Measurements from ENCODE around the gene EIF4E2.

Gene EIF4E2

DNA sequence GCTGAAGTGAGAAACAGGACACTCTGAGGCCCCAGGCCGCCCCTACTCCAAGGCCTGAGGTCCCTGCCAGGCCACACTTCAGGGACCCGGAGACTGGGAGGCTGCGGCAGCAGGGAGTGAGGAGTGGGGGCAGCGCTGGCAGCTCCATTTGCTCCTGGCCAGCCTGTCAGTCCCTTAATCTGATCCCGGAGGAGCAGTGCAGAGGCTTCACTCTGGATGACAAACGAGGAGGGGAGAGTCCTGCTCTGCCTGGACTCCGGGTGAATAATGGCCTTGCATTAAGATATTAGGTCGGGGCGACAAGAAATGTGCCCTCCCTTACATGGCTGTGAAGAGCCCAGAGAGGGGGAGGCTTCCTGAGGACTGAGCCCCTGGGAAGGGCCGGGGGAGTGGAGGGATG is 44.6 kb upstream of the EIF4E2 start:
- no peak overlapping the region for H3K27ac ChIP-seq (replicated peaks; ENCODE audit: low read length)
- no peak overlapping the region for H4K8ac ChIP-seq (ENCODE audit: low read depth, low read length)
- H2BK15ac ChIP-seq (ENCODE audit: low read length) = peak overlapping the region; percentile 21
- peak overlapping the region; percentile 84 for H3K18ac ChIP-seq (ENCODE audit: low read length)
- peak overlapping the region; percentile 48 for H2AK5ac ChIP-seq (ENCODE audit: low read depth, low read length)
- H3K4me2 ChIP-seq (ENCODE audit: insufficient read depth, low read length, poor library complexity, severe bottlenecking) = peak overlapping the region; percentile 19
- H4K91ac ChIP-seq (ENCODE audit: low read depth, low read length, poor library complexity) = no peak overlapping the region
- no peak overlapping the region for H2BK120ac ChIP-seq (ENCODE audit: low read depth, low read length)
- H3K23ac ChIP-seq (ENCODE audit: low read depth, low read length, poor library complexity) = no peak overlapping the region
- H3K4me3 ChIP-seq (ENCODE audit: low read length in 2 of 2) = no peak overlapping the region
- no peak overlapping the region for H3K14ac ChIP-seq (ENCODE audit: low read length)
- peak overlapping the region; percentile 42 for H2BK5ac ChIP-seq (ENCODE audit: low read length)
- H3K9me3 ChIP-seq (replicated peaks in 1 of 2; ENCODE audit: control insufficient read depth in 2 of 2, insufficient read depth in 1 of 2, low read depth in 1 of 2, low read length in 2 of 2) = peaks cover 0 to 3% of the 10 kb centered on the region in 2 donors
- peaks cover 21 to 22% of the 10 kb centered on the region in 2 donors for H3K4me1 ChIP-seq (ENCODE audit: control insufficient read depth in 2 of 2, insufficient read depth in 1 of 2, low read depth in 1 of 2, low read length in 2 of 2)
- H2BK12ac ChIP-seq (ENCODE audit: low read length) = no peak overlapping the region
- DNase-seq (ENCODE audit: low spot score) = no peak
- peak overlapping the region; percentile 83 for H2AFZ ChIP-seq (ENCODE audit: low read length)
- peak overlapping the region; percentile 35 for H3K9ac ChIP-seq (ENCODE audit: low read depth, low read length, poor library complexity)
- H3K4ac ChIP-seq (ENCODE audit: low read length) = no peak overlapping the region
- peaks cover 11 to 78% (median 28%) of the 10 kb centered on the region in 3 experiments for H3K27me3 ChIP-seq (ENCODE audit: control insufficient read depth in 3 of 3, insufficient read depth in 3 of 3, low read depth in 1 of 3, low read length in 3 of 3)
- H3K36me3 ChIP-seq (replicated peaks in 1 of 2; ENCODE audit: control insufficient read depth in 2 of 2, insufficient read depth in 2 of 2, low read length in 2 of 2) = no peaks in the 10 kb centered on the region
- no peaks in the 10 kb centered on the region for H3K79me1 ChIP-seq (ENCODE audit: low read depth, low read length)
- WGBS, 2 donors (ENCODE audit: extremely low coverage in 2 of 2, insufficient read length in 2 of 2, insufficient replicate concordance in 1 of 2) = no CpG with 5 or more reads among the region's 10 CpGs

DNA sequence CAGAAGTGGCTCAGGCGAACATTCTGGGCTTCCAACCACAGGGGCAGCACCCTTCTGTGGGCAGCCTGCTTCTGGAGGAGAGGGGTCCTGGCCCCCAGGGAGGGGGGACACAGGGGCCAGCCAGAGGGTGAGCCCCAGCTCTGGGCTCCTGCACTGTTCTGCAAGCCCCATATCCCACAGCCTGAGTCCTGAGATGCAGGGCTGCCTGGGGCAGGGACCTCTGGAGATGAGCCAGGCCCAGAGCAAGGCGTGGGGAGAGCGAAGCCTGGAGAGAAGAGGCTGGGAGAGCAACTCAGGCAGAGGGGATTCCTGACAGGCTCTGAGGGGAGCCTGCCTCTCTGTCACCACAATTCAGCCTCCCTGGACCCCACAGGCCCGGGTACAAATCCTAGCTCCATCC is 43.8 kb upstream of the EIF4E2 start:
- peak overlapping the region; percentile 48 for H2BK120ac ChIP-seq (ENCODE audit: low read depth, low read length)
- H4K91ac ChIP-seq (ENCODE audit: low read depth, low read length, poor library complexity) = no peak overlapping the region
- H2AK5ac ChIP-seq (ENCODE audit: low read depth, low read length) = peak overlapping the region; percentile 85
- H3K23ac ChIP-seq (ENCODE audit: low read depth, low read length, poor library complexity) = no peak overlapping the region
- peak overlapping the region; percentile 40 for H3K14ac ChIP-seq (ENCODE audit: low read length)
- H2BK5ac ChIP-seq (ENCODE audit: low read length) = peak overlapping the region; percentile 42
- peak overlapping the region; percentile 83 for H2AFZ ChIP-seq (ENCODE audit: low read length)
- H3K4ac ChIP-seq (ENCODE audit: low read length) = no peak overlapping the region
- H3K9me3 ChIP-seq (replicated peaks in 1 of 2; ENCODE audit: control insufficient read depth in 2 of 2, insufficient read depth in 1 of 2, low read depth in 1 of 2, low read length in 2 of 2) = peaks cover 0 to 3% of the 10 kb centered on the region in 2 donors
- no peak for DNase-seq (ENCODE audit: low spot score)
- peaks cover 21% of the 10 kb centered on the region in 2 donors for H3K4me1 ChIP-seq (ENCODE audit: control insufficient read depth in 2 of 2, insufficient read depth in 1 of 2, low read depth in 1 of 2, low read length in 2 of 2)
- H3K79me1 ChIP-seq (ENCODE audit: low read depth, low read length) = no peaks in the 10 kb centered on the region
- no peaks in the 10 kb centered on the region for H3K36me3 ChIP-seq (replicated peaks in 1 of 2; ENCODE audit: control insufficient read depth in 2 of 2, insufficient read depth in 2 of 2, low read length in 2 of 2)
- no peak overlapping the region for H2BK15ac ChIP-seq (ENCODE audit: low read length)
- peak overlapping the region; percentile 54 for H4K8ac ChIP-seq (ENCODE audit: low read depth, low read length)
- no CpG with 5 or more reads among the region's 4 CpGs for WGBS, 2 donors (ENCODE audit: extremely low coverage in 2 of 2, insufficient read length in 2 of 2, insufficient replicate concordance in 1 of 2)
- no peak overlapping the region for H3K4me3 ChIP-seq (ENCODE audit: low read length in 2 of 2)
- peak overlapping the region; percentile 69 for H3K18ac ChIP-seq (ENCODE audit: low read length)
- H3K27ac ChIP-seq (replicated peaks; ENCODE audit: low read length) = no peak overlapping the region
- H3K4me2 ChIP-seq (ENCODE audit: insufficient read depth, low read length, poor library complexity, severe bottlenecking) = no peak overlapping the region
- peaks cover 11 to 76% (median 28%) of the 10 kb centered on the region in 3 experiments for H3K27me3 ChIP-seq (ENCODE audit: control insufficient read depth in 3 of 3, insufficient read depth in 3 of 3, low read depth in 1 of 3, low read length in 3 of 3)
- no peak overlapping the region for H2BK12ac ChIP-seq (ENCODE audit: low read length)
- H3K9ac ChIP-seq (ENCODE audit: low read depth, low read length, poor library complexity) = no peak overlapping the region

DNA sequence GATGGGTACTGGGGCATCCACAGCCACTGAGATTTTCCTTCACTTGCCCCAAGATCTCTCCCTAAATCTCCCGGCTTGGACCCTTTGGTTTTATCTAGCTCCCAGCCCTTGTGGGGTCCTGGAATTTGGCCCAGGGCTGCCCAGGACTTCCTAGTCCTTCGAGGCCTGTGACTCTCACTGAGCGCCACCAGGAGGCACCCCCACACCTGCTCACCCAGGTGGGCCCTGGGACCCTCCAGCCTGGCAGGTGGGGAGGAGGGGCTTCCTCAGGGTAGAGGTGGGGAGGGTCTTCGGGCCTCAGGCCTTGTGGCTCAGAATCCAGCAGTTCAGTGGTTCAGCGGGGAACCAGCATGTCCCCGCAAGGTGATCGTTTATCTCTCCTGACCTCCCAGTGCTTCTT is 42.2 kb upstream of the EIF4E2 start:
- peaks cover 14 to 16% of the 10 kb centered on the region in 2 donors for H3K4me1 ChIP-seq (ENCODE audit: control insufficient read depth in 2 of 2, insufficient read depth in 1 of 2, low read depth in 1 of 2, low read length in 2 of 2)
- H3K9me3 ChIP-seq (replicated peaks in 1 of 2; ENCODE audit: control insufficient read depth in 2 of 2, insufficient read depth in 1 of 2, low read depth in 1 of 2, low read length in 2 of 2) = peaks cover 0 to 3% of the 10 kb centered on the region in 2 donors
- peaks cover 3% of the 10 kb centered on the region for H3K79me1 ChIP-seq (ENCODE audit: low read depth, low read length)
- H4K8ac ChIP-seq (ENCODE audit: low read depth, low read length) = no peak overlapping the region
- H2BK5ac ChIP-seq (ENCODE audit: low read length) = no peak overlapping the region
- no peak overlapping the region for H3K18ac ChIP-seq (ENCODE audit: low read length)
- no peak overlapping the region for H2BK12ac ChIP-seq (ENCODE audit: low read length)
- no peak overlapping the region for H2AFZ ChIP-seq (ENCODE audit: low read length)
- H3K4ac ChIP-seq (ENCODE audit: low read length) = no peak overlapping the region
- no peak overlapping the region for H3K4me3 ChIP-seq (ENCODE audit: low read length in 2 of 2)
- no peak for DNase-seq (ENCODE audit: low spot score)
- H2BK120ac ChIP-seq (ENCODE audit: low read depth, low read length) = no peak overlapping the region
- no CpG with 5 or more reads among the region's 7 CpGs for WGBS, 2 donors (ENCODE audit: extremely low coverage in 2 of 2, insufficient read length in 2 of 2, insufficient replicate concordance in 1 of 2)
- H2AK5ac ChIP-seq (ENCODE audit: low read depth, low read length) = peak overlapping the region; percentile 54
- no peak overlapping the region for H3K23ac ChIP-seq (ENCODE audit: low read depth, low read length, poor library complexity)
- H3K9ac ChIP-seq (ENCODE audit: low read depth, low read length, poor library complexity) = no peak overlapping the region
- peaks cover 11 to 75% (median 20%) of the 10 kb centered on the region in 3 experiments for H3K27me3 ChIP-seq (ENCODE audit: control insufficient read depth in 3 of 3, insufficient read depth in 3 of 3, low read depth in 1 of 3, low read length in 3 of 3)
- H2BK15ac ChIP-seq (ENCODE audit: low read length) = no peak overlapping the region
- no peak overlapping the region for H3K14ac ChIP-seq (ENCODE audit: low read length)
- no peak overlapping the region for H4K91ac ChIP-seq (ENCODE audit: low read depth, low read length, poor library complexity)
- no peak overlapping the region for H3K27ac ChIP-seq (replicated peaks; ENCODE audit: low read length)
- H3K4me2 ChIP-seq (ENCODE audit: insufficient read depth, low read length, poor library complexity, severe bottlenecking) = no peak overlapping the region
- no peaks in the 10 kb centered on the region for H3K36me3 ChIP-seq (replicated peaks in 1 of 2; ENCODE audit: control insufficient read depth in 2 of 2, insufficient read depth in 2 of 2, low read length in 2 of 2)

DNA sequence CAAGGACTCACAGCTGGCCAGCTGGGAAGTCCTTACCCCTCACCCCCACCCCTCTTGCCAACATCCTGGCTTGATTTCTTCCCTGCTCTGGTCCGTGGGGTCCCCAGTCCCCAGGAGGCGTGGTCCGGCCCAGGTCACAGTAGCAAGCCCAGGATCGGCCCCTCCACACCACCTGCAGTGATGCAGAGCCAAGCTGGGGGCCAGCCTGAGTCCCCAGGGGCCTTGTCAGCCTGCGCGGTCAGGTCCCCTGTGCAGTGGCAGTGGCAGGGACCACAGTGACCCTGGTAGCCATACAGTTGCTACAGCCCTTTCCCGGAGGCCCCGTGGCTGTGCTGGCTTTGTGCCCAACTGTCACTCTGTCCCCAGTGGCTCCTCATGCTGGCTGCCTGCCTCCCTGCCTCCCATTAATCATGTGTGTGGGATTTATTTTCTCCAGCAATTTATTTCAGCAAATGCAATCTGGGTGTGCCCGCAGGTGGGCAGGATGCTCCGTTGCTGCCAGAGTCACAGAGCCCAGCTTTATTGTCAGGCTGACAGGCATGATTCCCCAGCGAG is 39.1 kb upstream of the EIF4E2 start:
- Histone ChIP-seq H3K4ac (ENCODE audit: low read length) (no peak overlapping the region), H3K4me3 (ENCODE audit: low read length in 2 of 2) (no peak overlapping the region), H3K9me3 (replicated peaks in 1 of 2; ENCODE audit: control insufficient read depth in 2 of 2, insufficient read depth in 1 of 2, low read depth in 1 of 2, low read length in 2 of 2) (no peaks in the 10 kb centered on the region), H3K9ac (ENCODE audit: low read depth, low read length, poor library complexity) (no peak overlapping the region), H3K27me3 (ENCODE audit: control insufficient read depth in 3 of 3, insufficient read depth in 3 of 3, low read depth in 1 of 3, low read length in 3 of 3) (peaks cover 0 to 74% (median 0%) of the 10 kb centered on the region in 3 experiments), H2BK12ac (ENCODE audit: low read length) (peak overlapping the region; percentile 87), H4K91ac (ENCODE audit: low read depth, low read length, poor library complexity) (no peak overlapping the region), H3K4me2 (ENCODE audit: insufficient read depth, low read length, poor library complexity, severe bottlenecking) (no peak overlapping the region), H3K4me1 (ENCODE audit: control insufficient read depth in 2 of 2, insufficient read depth in 1 of 2, low read depth in 1 of 2, low read length in 2 of 2) (peaks cover 4 to 5% of the 10 kb centered on the region in 2 donors), H2AFZ (ENCODE audit: low read length) (no peak overlapping the region), H3K14ac (ENCODE audit: low read length) (peak overlapping the region; percentile 75), H3K18ac (ENCODE audit: low read length) (peak overlapping the region; percentile 49), H2AK5ac (ENCODE audit: low read depth, low read length) (peak overlapping the region; percentile 86), H3K23ac (ENCODE audit: low read depth, low read length, poor library complexity) (peak overlapping the region; percentile 23), H2BK120ac (ENCODE audit: low read depth, low read length) (no peak overlapping the region), H3K79me1 (ENCODE audit: low read depth, low read length) (peaks cover 3% of the 10 kb centered on the region), H3K36me3 (replicated peaks in 1 of 2; ENCODE audit: control insufficient read depth in 2 of 2, insufficient read depth in 2 of 2, low read length in 2 of 2) (no peaks in the 10 kb centered on the region), H2BK5ac (ENCODE audit: low read length) (peak overlapping the region; percentile 54), H3K27ac (replicated peaks; ENCODE audit: low read length) (no peak overlapping the region), H4K8ac (ENCODE audit: low read depth, low read length) (no peak overlapping the region), H2BK15ac (ENCODE audit: low read length) (no peak overlapping the region)
- no peak for DNase-seq (ENCODE audit: low spot score)
- no CpG with 5 or more reads among the region's 11 CpGs for WGBS, 2 donors (ENCODE audit: extremely low coverage in 2 of 2, insufficient read length in 2 of 2, insufficient replicate concordance in 1 of 2)
